GM12865 (cell line): ENCODE results near the gene STK17B.
A peak's percentile ranks its signal among the peaks of the same experiment; 100 is the strongest.

Experiments used
- DNase-seq: peaks from one replicate; pipeline ENCODE4 v3.0.0; 2010; ENCODE audit warnings: low read depth
- H3K4me3 ChIP-seq: 2 replicates; pipeline ENCODE4 v1.5.1; 2011; ENCODE audit warnings: mild to moderate bottlenecking, low read depth, low read length, control low read depth
- CTCF ChIP-seq: IDR thresholded peaks from 2 replicates; pipeline ENCODE4 v1.5.1; 2011; ENCODE audit warnings: low read length, control low read depth, low read depth, inconsistent platforms; ENCODE audit not compliant: insufficient read depth; ENCODE audit errors: missing control alignments

STK17B gene

GRCh38 chr2:196088203-196088602, 83.2 kb downstream of the STK17B start:
- DNase-seq, result no peak

GRCh38 chr2:196086517-196087368, 84.6 kb downstream of the STK17B start:
- TF ChIP-seq CTCF, result no peak
- DNase-seq, result peak; percentile 26

More at GRCh38 chr2:196088203-196088602, 83.2 kb downstream of the STK17B start:
- H3K4me3 ChIP-seq, result no peak overlapping the region
- TF ChIP-seq CTCF, result no peak

GRCh38 chr2:196083601-196084000, 87.8 kb downstream of the STK17B start:
- TF ChIP-seq CTCF, result no peak
- H3K4me3 ChIP-seq, result no peak overlapping the region
- no peak for DNase-seq

More at GRCh38 chr2:196086517-196087368, 84.6 kb downstream of the STK17B start:
- H3K4me3 ChIP-seq, result no peak overlapping the region
